H1 (cell line): ENCODE data around the gene TOMM34.

Experiments
- ATF3 ChIP-seq: IDR thresholded peaks from 2 replicates; pipeline ENCODE4 v1.6.1; 2011; ENCODE audit warnings: low read depth, mild to moderate bottlenecking, low read length; ENCODE audit not compliant: insufficient read depth
- CHD2 ChIP-seq: IDR thresholded peaks from 2 replicates; pipeline ENCODE4 v1.6.1; 2012; ENCODE audit warnings: low read length, improper control_type of control experiment
- CTCF ChIP-seq, 3 experiments: IDR thresholded peaks; 1 replicate in 2 of 3; 2 replicates in 1 of 3; pipeline versions ENCODE4 v1.5.1 to v1.6.1; 2011; ENCODE audit warnings: low read length in 3 of 3, mild to moderate bottlenecking in 3 of 3, inconsistent platforms in 2 of 3, low read depth in 1 of 3, moderate library complexity in 1 of 3; ENCODE audit not compliant: insufficient read depth in 1 of 3; ENCODE audit errors: control extremely low read depth in 1 of 3
- EP300 ChIP-seq, 2 experiments: IDR thresholded peaks; 1 replicate in 1 of 2; 2 replicates in 1 of 2; pipeline ENCODE4 v1.6.1; 2011 to 2012; ENCODE audit warnings: low read depth in 2 of 2, low read length in 2 of 2, mild to moderate bottlenecking in 2 of 2, borderline replicate concordance in 1 of 2, inconsistent platforms in 1 of 2, moderate library complexity in 1 of 2
- EZH2 ChIP-seq: fragments of 200-600 bp; sonication (generic); IDR thresholded peaks from 2 replicates; pipeline ENCODE4 v1.7.1; 2012; ENCODE audit warnings: low read depth, mild to moderate bottlenecking, moderate library complexity, low read length, inconsistent platforms; ENCODE audit not compliant: severe bottlenecking
- JUN ChIP-seq: IDR thresholded peaks from 2 replicates; pipeline ENCODE4 v1.6.1; 2011; ENCODE audit warnings: low read depth, mild to moderate bottlenecking, improper control_type of control experiment, low read length
- POLR2A ChIP-seq, 2 experiments: IDR thresholded peaks; 1 replicate in 1 of 2; 2 replicates in 1 of 2; pipeline ENCODE4 v1.6.1; 2011; ENCODE audit warnings: low read depth in 2 of 2, low read length in 2 of 2, mild to moderate bottlenecking in 2 of 2; ENCODE audit errors: control extremely low read depth in 1 of 2
- RAD21 ChIP-seq, 2 experiments: IDR thresholded peaks in 1 of 2; conservative IDR thresholded peaks in 1 of 2; 2 replicates each; pipeline ENCODE4 v1.6.1; 2011; ENCODE audit warnings: low read depth in 2 of 2, low read length in 2 of 2, improper control_type of control experiment in 1 of 2, inconsistent platforms in 1 of 2, mild to moderate bottlenecking in 1 of 2, moderate library complexity in 1 of 2
- RFX5 ChIP-seq: IDR thresholded peaks from 2 replicates; pipeline ENCODE4 v1.6.1; 2011; ENCODE audit warnings: low read depth, low read length, improper control_type of control experiment, borderline replicate concordance
- RNF2 ChIP-seq: fragments of 200-900, 300-1000 bp; sonication (generic); IDR thresholded peaks from 2 replicates; pipeline ENCODE4 v1.7.1; 2016; ENCODE audit warnings: borderline replicate concordance, low read depth, mild to moderate bottlenecking, antibody characterized with exemption, low read length; ENCODE audit not compliant: poor library complexity, severe bottlenecking; ENCODE audit errors: missing control alignments
- SIRT6 ChIP-seq: IDR thresholded peaks from one replicate; pipeline ENCODE4 v1.7.1; 2012; ENCODE audit warnings: low read length, inconsistent platforms
- TBP ChIP-seq: IDR thresholded peaks from 2 replicates; pipeline ENCODE4 v1.6.1; 2011; ENCODE audit warnings: low read depth, low read length, improper control_type of control experiment

GRCh38 chr20:44959082-44959637 lies 1.0 kb downstream of the TOMM34 start:
- no peak for TF ChIP-seq CTCF (IDR thresholded peaks at IDR 0.05; ENCODE audit: control extremely low read depth in 1 of 3, insufficient read depth in 1 of 3, low read depth in 1 of 3, low read length in 3 of 3)
- TF ChIP-seq POLR2A (IDR thresholded peaks at IDR 0.05; ENCODE audit: control extremely low read depth in 1 of 2, low read depth in 2 of 2, low read length in 2 of 2) = no peak
- no peak for TF ChIP-seq CHD2
- no peak for TF ChIP-seq RFX5
- no peak for TF ChIP-seq ATF3
- no peak for TF ChIP-seq EP300 (IDR thresholded peaks at IDR 0.05; ENCODE audit: borderline replicate concordance in 1 of 2, low read depth in 2 of 2, low read length in 2 of 2)
- TF ChIP-seq TBP = no peak
- no peak for TF ChIP-seq SIRT6
- TF ChIP-seq RNF2 = no peak
- no peak for TF ChIP-seq JUN
- TF ChIP-seq EZH2 = no peak
- no peak for TF ChIP-seq RAD21 (IDR thresholded peaks at IDR 0.05 in 1 of 2, conservative IDR thresholded peaks at IDR 0.05 in 1 of 2; ENCODE audit: low read depth in 2 of 2, low read length in 2 of 2)
